Measurements from ENCODE around the gene FBXL15. TPM values are rescaled to one million over a fixed set of nuclear protein-coding genes. Genes with fewer than 3 reads are reported as not detected.

FBXL15 gene
- total and polyA plus RNA-seq, 4 donors, result 9.4 to 40.4 (median 18.6) TPM

DNA sequence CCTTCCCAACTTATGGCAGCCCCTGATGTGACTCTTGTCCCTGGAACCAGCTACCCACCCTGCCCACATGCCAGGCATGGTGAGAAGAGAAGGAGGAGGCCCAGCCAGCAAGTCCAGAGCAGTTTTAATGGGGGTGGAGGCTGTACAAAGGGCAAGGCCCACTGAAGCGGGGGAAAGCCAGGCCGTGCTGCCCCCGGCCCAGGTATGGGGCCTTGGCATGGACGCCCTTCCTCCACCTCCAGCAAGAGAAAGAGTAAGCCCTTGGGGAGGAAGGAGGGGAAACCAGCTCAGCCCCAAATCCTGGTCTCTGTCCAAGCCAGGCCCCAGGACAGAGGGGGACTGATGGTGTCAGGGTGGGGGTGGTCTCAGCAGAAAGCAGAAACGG is 18.1 kb upstream of the FBXL15 start:
- Histone ChIP-seq H3K27ac (ENCODE audit: low read depth in 1 of 2, low read length in 1 of 2) (no peak overlapping the region), H3K9ac (ENCODE audit: insufficient read depth in 1 of 2, low read length in 2 of 2) (no peak overlapping the region), H3K36me3 (ENCODE audit: control insufficient read depth in 4 of 4, insufficient read depth in 4 of 4, low read length in 4 of 4) (peaks cover 0 to 34% (median 9%) of the 10 kb centered on the region in 4 donors), H3K4me1 (ENCODE audit: control insufficient read depth in 5 of 5, insufficient read depth in 5 of 5, low read length in 5 of 5) (peaks cover 0 to 7% (median 5%) of the 10 kb centered on the region in 5 donors), H3K27me3 (ENCODE audit: control insufficient read depth in 3 of 3, insufficient read depth in 3 of 3, low read length in 2 of 3) (no peaks in the 10 kb centered on the region), H3K9me3 (ENCODE audit: control insufficient read depth in 4 of 4, insufficient read depth in 3 of 4, low read length in 3 of 4) (no peaks in the 10 kb centered on the region), H3K4me3 (no peak overlapping the region)
- WGBS, 2 donors, result 89 to 92% methylated on average over 5 of the region's 5 CpGs
- ATAC-seq (ENCODE audit: insufficient read depth, low FRiP score), result no peak
- TF ChIP-seq, protein P1, sequence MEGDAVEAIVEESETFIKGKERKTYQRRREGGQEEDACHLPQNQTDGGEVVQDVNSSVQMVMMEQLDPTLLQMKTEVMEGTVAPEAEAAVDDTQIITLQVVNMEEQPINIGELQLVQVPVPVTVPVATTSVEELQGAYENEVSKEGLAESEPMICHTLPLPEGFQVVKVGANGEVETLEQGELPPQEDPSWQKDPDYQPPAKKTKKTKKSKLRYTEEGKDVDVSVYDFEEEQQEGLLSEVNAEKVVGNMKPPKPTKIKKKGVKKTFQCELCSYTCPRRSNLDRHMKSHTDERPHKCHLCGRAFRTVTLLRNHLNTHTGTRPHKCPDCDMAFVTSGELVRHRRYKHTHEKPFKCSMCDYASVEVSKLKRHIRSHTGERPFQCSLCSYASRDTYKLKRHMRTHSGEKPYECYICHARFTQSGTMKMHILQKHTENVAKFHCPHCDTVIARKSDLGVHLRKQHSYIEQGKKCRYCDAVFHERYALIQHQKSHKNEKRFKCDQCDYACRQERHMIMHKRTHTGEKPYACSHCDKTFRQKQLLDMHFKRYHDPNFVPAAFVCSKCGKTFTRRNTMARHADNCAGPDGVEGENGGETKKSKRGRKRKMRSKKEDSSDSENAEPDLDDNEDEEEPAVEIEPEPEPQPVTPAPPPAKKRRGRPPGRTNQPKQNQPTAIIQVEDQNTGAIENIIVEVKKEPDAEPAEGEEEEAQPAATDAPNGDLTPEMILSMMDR (IDR thresholded peaks at IDR 0.05; ENCODE audit: control extremely low read depth, extremely low read depth), result no peak
- DNase-seq, result no peak

DNA sequence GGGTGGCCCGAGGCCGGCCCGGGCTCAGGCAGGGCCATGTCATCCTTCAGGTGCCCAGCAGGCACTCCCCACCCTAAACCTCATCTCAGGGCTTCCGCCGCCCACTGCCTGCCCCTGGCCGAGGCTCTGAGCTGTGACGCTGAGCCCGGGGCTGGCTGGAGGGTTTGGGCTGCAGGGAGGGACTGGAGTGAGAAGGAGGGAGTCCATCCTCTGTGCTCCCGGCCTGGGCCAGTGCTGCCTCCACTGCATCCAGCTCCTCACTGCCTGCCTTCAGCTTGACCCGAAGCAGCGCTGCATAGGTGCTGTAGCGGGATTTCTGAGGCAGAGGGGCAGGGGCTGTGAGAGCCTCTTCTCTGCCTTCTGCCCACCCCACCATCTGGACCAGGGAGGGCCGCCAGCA is 17.5 kb upstream of the FBXL15 start:
- H3K4me3 ChIP-seq, result no peak overlapping the region
- H3K27me3 ChIP-seq (ENCODE audit: control insufficient read depth in 3 of 3, insufficient read depth in 3 of 3, low read length in 2 of 3), result peaks cover 0 to 2% (median 2%) of the 10 kb centered on the region in 3 donors
- TF ChIP-seq, protein P1 (IDR thresholded peaks at IDR 0.05; ENCODE audit: control extremely low read depth, extremely low read depth), result no peak
- no peak overlapping the region for H3K27ac ChIP-seq (ENCODE audit: low read depth in 1 of 2, low read length in 1 of 2)
- peaks cover 0 to 12% (median 5%) of the 10 kb centered on the region in 5 donors for H3K4me1 ChIP-seq (ENCODE audit: control insufficient read depth in 5 of 5, insufficient read depth in 5 of 5, low read length in 5 of 5)
- no peaks in the 10 kb centered on the region for H3K9me3 ChIP-seq (ENCODE audit: control insufficient read depth in 4 of 4, insufficient read depth in 3 of 4, low read length in 3 of 4)
- DNase-seq, result no peak
- H3K36me3 ChIP-seq (ENCODE audit: control insufficient read depth in 4 of 4, insufficient read depth in 4 of 4, low read length in 4 of 4), result peaks cover 0 to 28% (median 9%) of the 10 kb centered on the region in 4 donors
- H3K9ac ChIP-seq (ENCODE audit: insufficient read depth in 1 of 2, low read length in 2 of 2), result no peak overlapping the region
- 89 to 95% methylated on average over 13 of the region's 13 CpGs for WGBS, 2 donors
- no peak for ATAC-seq (ENCODE audit: insufficient read depth, low FRiP score)

DNA sequence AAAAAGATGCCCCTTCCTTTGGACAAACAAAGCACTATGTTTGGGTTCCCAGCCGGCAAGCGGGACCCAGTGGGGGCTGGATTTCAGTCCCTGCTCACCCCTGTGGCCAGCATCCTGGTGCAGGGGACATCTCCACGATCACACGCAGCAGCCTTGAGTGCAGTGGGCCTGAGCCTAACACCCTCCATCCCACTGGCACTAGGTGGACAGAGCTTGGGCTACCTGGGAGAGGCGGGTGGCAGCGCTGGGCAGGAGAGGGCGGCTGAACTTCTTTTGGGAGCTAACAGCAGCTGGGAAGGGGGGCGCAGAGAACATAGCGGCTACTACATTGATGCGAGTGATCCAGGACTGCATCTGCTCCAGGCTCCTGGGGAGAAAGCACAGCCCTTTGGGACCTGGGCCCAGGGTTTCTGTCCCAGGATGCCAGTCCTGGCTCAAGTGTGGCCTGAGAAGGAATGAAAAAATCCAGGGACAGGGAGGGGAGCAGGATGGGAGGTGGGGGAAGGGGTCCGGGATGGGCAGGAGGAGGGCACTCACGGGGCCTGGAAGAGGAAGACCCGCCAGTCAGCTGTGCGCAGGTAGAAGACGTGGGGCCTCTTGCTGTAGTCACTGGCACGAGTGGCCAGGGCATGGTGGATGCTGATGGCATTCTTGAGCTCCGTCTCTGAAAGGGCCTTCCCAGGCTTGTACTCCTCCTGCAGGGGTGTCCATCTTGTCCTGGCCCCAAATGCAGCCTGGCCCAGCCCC is 16.1 kb upstream of the FBXL15 start:
- peaks cover 0 to 10% (median 4%) of the 10 kb centered on the region in 3 donors for H3K27me3 ChIP-seq (ENCODE audit: control insufficient read depth in 3 of 3, insufficient read depth in 3 of 3, low read length in 2 of 3)
- no peak overlapping the region for H3K9ac ChIP-seq (ENCODE audit: insufficient read depth in 1 of 2, low read length in 2 of 2)
- H3K4me1 ChIP-seq (ENCODE audit: control insufficient read depth in 5 of 5, insufficient read depth in 5 of 5, low read length in 5 of 5), result peaks cover 0 to 20% (median 6%) of the 10 kb centered on the region in 5 donors
- TF ChIP-seq, protein P1 (IDR thresholded peaks at IDR 0.05; ENCODE audit: control extremely low read depth, extremely low read depth), result no peak
- no peak overlapping the region for H3K27ac ChIP-seq (ENCODE audit: low read depth in 1 of 2, low read length in 1 of 2)
- DNase-seq, result no peak
- no peak for ATAC-seq (ENCODE audit: insufficient read depth, low FRiP score)
- WGBS, 2 donors, result 85 to 93% methylated on average over 17 of the region's 17 CpGs
- H3K4me3 ChIP-seq, result no peak overlapping the region
- H3K9me3 ChIP-seq (ENCODE audit: control insufficient read depth in 4 of 4, insufficient read depth in 3 of 4, low read length in 3 of 4), result no peaks in the 10 kb centered on the region
- peaks cover 0 to 25% (median 9%) of the 10 kb centered on the region in 4 donors for H3K36me3 ChIP-seq (ENCODE audit: control insufficient read depth in 4 of 4, insufficient read depth in 4 of 4, low read length in 4 of 4)
